ENCODE results near the gene NACC2.

DNA sequence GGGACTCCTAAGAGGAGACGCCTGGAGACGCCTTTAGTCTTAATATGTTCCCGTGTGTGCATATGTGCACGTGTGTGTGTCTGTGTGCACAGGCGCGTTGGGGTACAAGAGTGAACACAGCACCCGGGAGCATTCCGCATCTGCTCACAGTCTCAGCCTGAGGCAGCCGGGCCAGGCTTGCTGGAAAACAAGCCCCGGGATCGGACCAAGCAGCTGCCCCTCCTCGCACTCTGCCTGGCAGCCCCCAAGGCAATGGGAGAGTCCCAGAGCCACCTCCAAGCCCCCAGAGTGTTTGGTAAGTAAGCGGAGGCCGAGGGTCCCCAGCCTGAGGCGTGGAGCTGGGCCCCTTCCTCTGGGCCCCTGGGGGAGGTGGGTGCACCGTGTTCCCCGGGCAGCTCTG, 106.6 kb downstream of the NACC2 start:
- no peak for TF ChIP-seq CTCF (conservative IDR thresholded peaks at IDR 0.05 in 1 of 2, IDR thresholded peaks at IDR 0.05 in 1 of 2; ENCODE audit: low read depth in 1 of 2, low read length in 2 of 2)
- TF ChIP-seq EZH2 (IDR thresholded peaks at IDR 0.05; ENCODE audit: low read length, missing control alignments): no peak

Measured in fibroblast of lung (primary cell).